ENCODE data around the gene OTOR. TPM values are rescaled to one million over a fixed set of nuclear protein-coding genes. Genes with fewer than 3 reads are reported as not detected.

OTOR gene
- total RNA-seq, 1 donor from 2014 or later = not detected

GRCh38 chr20:16764560-16764959 lies 16.4 kb downstream of the OTOR start:
- ChIA-PET CTCF (no interaction called here), POLR2A (no interaction called here)
- Mint-ChIP-seq H3K4me1 (no peaks in the 10 kb centered on the region), H3K4me3 (no peak overlapping the region), H3K27ac (no peak overlapping the region), H3K36me3 (ENCODE audit: low read depth) (no peaks in the 10 kb centered on the region), H3K9me3 (no peaks in the 10 kb centered on the region), H3K27me3 (peaks cover 28% of the 10 kb centered on the region)
- TF ChIP-seq CTCF (IDR thresholded peaks at IDR 0.05) = no peak
- intact Hi-C loops (cut with micrococcal nuclease) = no loop called here
- ATAC-seq (ENCODE audit: low read depth) (no peak), DNase-seq (no peak)

GRCh38 chr20:16771213-16771612 lies 23.1 kb downstream of the OTOR start:
- CTCF ChIA-PET = no interaction called here
- intact Hi-C loops (cut with micrococcal nuclease) = no loop called here

GRCh38 chr20:16775961-16776360 lies 27.8 kb downstream of the OTOR start:
- Mint-ChIP-seq H3K27me3 (peaks cover 9% of the 10 kb centered on the region), H3K9me3 (peaks cover 19% of the 10 kb centered on the region), H3K4me1 (no peaks in the 10 kb centered on the region), H3K27ac (no peak overlapping the region), H3K4me3 (no peak overlapping the region), H3K36me3 (ENCODE audit: low read depth) (no peaks in the 10 kb centered on the region)
- no peak for DNase-seq
- no peak for ATAC-seq (ENCODE audit: low read depth)
- TF ChIP-seq CTCF (IDR thresholded peaks at IDR 0.05) = no peak
- CTCF ChIA-PET = no interaction called here
- intact Hi-C loops (cut with micrococcal nuclease) = no loop called here
- POLR2A ChIA-PET = no interaction called here

More at GRCh38 chr20:16771213-16771612, 23.1 kb downstream of the OTOR start:
- no peak for TF ChIP-seq CTCF (IDR thresholded peaks at IDR 0.05)
- no peak for DNase-seq
- ATAC-seq (ENCODE audit: low read depth) = no peak
- no peak overlapping the region for H3K27ac Mint-ChIP-seq
- H3K27me3 Mint-ChIP-seq = peaks cover 20% of the 10 kb centered on the region
- H3K36me3 Mint-ChIP-seq (ENCODE audit: low read depth) = no peaks in the 10 kb centered on the region
- peaks cover 11% of the 10 kb centered on the region for H3K9me3 Mint-ChIP-seq
- no peak overlapping the region for H3K4me3 Mint-ChIP-seq
- POLR2A ChIA-PET = no interaction called here
- H3K4me1 Mint-ChIP-seq = no peaks in the 10 kb centered on the region

GRCh38 chr20:16777126-16777525 lies 29.0 kb downstream of the OTOR start:
- TF ChIP-seq CTCF (IDR thresholded peaks at IDR 0.05) = no peak
- no peak for DNase-seq
- Mint-ChIP-seq H3K27ac (no peak overlapping the region), H3K27me3 (peaks cover 6% of the 10 kb centered on the region), H3K9me3 (peaks cover 27% of the 10 kb centered on the region), H3K4me1 (no peaks in the 10 kb centered on the region), H3K36me3 (ENCODE audit: low read depth) (no peaks in the 10 kb centered on the region), H3K4me3 (no peak overlapping the region)
- ChIA-PET CTCF (no interaction called here), POLR2A (no interaction called here)
- intact Hi-C loops (cut with micrococcal nuclease) = no loop called here
- no peak for ATAC-seq (ENCODE audit: low read depth)

- ChIA-PET CTCF (no interaction called here), POLR2A (no interaction called here)
- no peaks in the 10 kb centered on the region for H3K36me3 Mint-ChIP-seq (ENCODE audit: low read depth)
- H3K27ac Mint-ChIP-seq = no peak overlapping the region
- TF ChIP-seq CTCF (IDR thresholded peaks at IDR 0.05) = no peak
- no peak for ATAC-seq (ENCODE audit: low read depth)
- no peak for DNase-seq
- no peaks in the 10 kb centered on the region for H3K4me1 Mint-ChIP-seq
- peaks cover 31% of the 10 kb centered on the region for H3K9me3 Mint-ChIP-seq
- H3K4me3 Mint-ChIP-seq = no peak overlapping the region
- peaks cover 2% of the 10 kb centered on the region for H3K27me3 Mint-ChIP-seq
- intact Hi-C loops (cut with micrococcal nuclease) = no loop called here
Observed at GRCh38 chr20:16778159-16778558, 30.0 kb downstream of the OTOR start.

Measured in activated B cell treated with CpG ODN at 0.5 μM for 24 hours (primary cell).